Endothelial cell of umbilical vein (primary cell): ENCODE results near the gene TEX11. TPM values are rescaled to one million over a fixed set of nuclear protein-coding genes. Genes with fewer than 3 reads are reported as not detected.

Experiments used
- BruUV-seq: library from RNA; stranded (reverse); fragments of 400-500 nt; replicated peaks from 2 replicates; lab custom pipeline; 2021; lab: Mats Ljungman, UMichigan
- CTCF ChIA-PET: fragments of 300-600, 350-600 bp; sonication (Branson Sonifier 250); formaldehyde crosslinking; loops from one replicate; lab custom pipeline; 2021; ENCODE audit warnings: antibody characterized with exemption, inconsistent platforms; lab: Charles Lee
- POLR2A ChIA-PET: fragments of 300-600, 350-600 bp; sonication (Branson Sonifier 250); formaldehyde crosslinking; loops from one replicate; lab custom pipeline; 2021; ENCODE audit warnings: antibody characterized with exemption, inconsistent platforms; lab: Charles Lee
- DNase-seq: peaks from one replicate; pipeline ENCODE4 v3.0.0-alpha.2; 2011; ENCODE audit warnings: low read depth, low spot score
- FAIRE-seq: peaks from 2 replicates; lab custom pipeline; 2011; peaks lifted over from hg19 to GRCh38; lab: Jason Lieb, UNC
- H2AFZ ChIP-seq: 2 replicates; pipeline ENCODE4 v1.6.0; 2012; ENCODE audit warnings: low read depth, low read length, control low read depth, inconsistent platforms
- H3K27ac ChIP-seq: 2 replicates; pipeline ENCODE4 v1.5.1; 2011; ENCODE audit warnings: low read depth, mild to moderate bottlenecking, control low read depth, low read length, moderate library complexity; ENCODE audit not compliant: insufficient read depth
- H3K27me3 ChIP-seq, 2 experiments: 2 replicates each; pipeline versions ENCODE4 v1.6.0 to v1.6.1; 2011; ENCODE audit warnings: low read length in 2 of 2, mixed read lengths in 1 of 2; ENCODE audit not compliant: control insufficient read depth in 2 of 2, insufficient read depth in 2 of 2
- H3K36me3 ChIP-seq, 2 experiments: 2 replicates in 1 of 2; 3 replicates in 1 of 2; pipeline ENCODE4 v1.5.1; 2011; ENCODE audit warnings: low read length in 2 of 2, mild to moderate bottlenecking in 1 of 2, moderate library complexity in 1 of 2; ENCODE audit not compliant: control insufficient read depth in 2 of 2, insufficient read depth in 2 of 2; ENCODE audit errors: extremely low read depth in 1 of 2
- H3K4me1 ChIP-seq: 3 replicates; pipeline ENCODE4 v1.5.1; 2011; ENCODE audit warnings: mild to moderate bottlenecking, low read length; ENCODE audit not compliant: control insufficient read depth, insufficient read depth; ENCODE audit errors: extremely low read depth
- H3K4me2 ChIP-seq: 2 replicates; pipeline ENCODE4 v1.6.1; 2011; ENCODE audit warnings: low read length, control low read depth, mixed read lengths; ENCODE audit not compliant: insufficient read depth
- H3K4me3 ChIP-seq, 3 experiments: fragments of 200-600 bp in 1 of 3; sonication (generic), shearing (Covaris generic) in 1 of 3; replicated peaks in 1 of 3; 2 replicates each; pipeline ENCODE4 v1.5.1; 2011 to 2016; ENCODE audit warnings: control low read depth in 3 of 3, low read length in 3 of 3, mild to moderate bottlenecking in 2 of 3, inconsistent platforms in 1 of 3, low read depth in 1 of 3, moderate library complexity in 1 of 3; ENCODE audit not compliant: insufficient read depth in 1 of 3
- H3K79me2 ChIP-seq: 2 replicates; pipeline ENCODE4 v1.6.0; 2012; ENCODE audit warnings: low read length, inconsistent platforms; ENCODE audit not compliant: control insufficient read depth, insufficient read depth
- H3K9ac ChIP-seq: replicated peaks from 2 replicates; pipeline ENCODE3; 2011; ENCODE audit warnings: low read length, control low read depth; ENCODE audit not compliant: insufficient read depth; ENCODE audit errors: extremely low read depth
- H3K9me1 ChIP-seq: replicated peaks from 3 replicates; pipeline ENCODE4 v1.6.0; 2011; ENCODE audit warnings: mild to moderate bottlenecking, low read length; ENCODE audit not compliant: control insufficient read depth, insufficient read depth; ENCODE audit errors: extremely low read depth
- H3K9me3 ChIP-seq: replicated peaks from 2 replicates; pipeline ENCODE4 v1.5.1; 2012; ENCODE audit warnings: low read length, inconsistent platforms; ENCODE audit not compliant: control insufficient read depth, insufficient read depth
- H4K20me1 ChIP-seq: replicated peaks from 2 replicates; pipeline ENCODE3; 2011; ENCODE audit warnings: mild to moderate bottlenecking, low read length; ENCODE audit not compliant: control insufficient read depth, insufficient read depth; ENCODE audit errors: extremely low read depth
- CTCF ChIP-seq, 2 donors: IDR thresholded peaks; 1 replicate in 1 of 2; 2 replicates in 1 of 2; pipeline ENCODE4 v1.5.1; 2011; ENCODE audit warnings: low read length in 2 of 2, mild to moderate bottlenecking in 2 of 2, moderate library complexity in 2 of 2, control low read depth in 1 of 2, inconsistent platforms in 1 of 2, low read depth in 1 of 2; ENCODE audit not compliant: insufficient read depth in 1 of 2; ENCODE audit errors: extremely low read depth in 1 of 2
- EZH2 ChIP-seq: IDR thresholded peaks from 2 replicates; pipeline ENCODE4 v1.6.1; 2012; ENCODE audit warnings: borderline replicate concordance, low read depth, mild to moderate bottlenecking, moderate library complexity, low read length, inconsistent platforms; ENCODE audit not compliant: severe bottlenecking
- FOS ChIP-seq: IDR thresholded peaks from 2 replicates; pipeline ENCODE4 v1.6.1; 2011; ENCODE audit warnings: mild to moderate bottlenecking, low read length, moderate library complexity, borderline replicate concordance; ENCODE audit not compliant: insufficient read depth
- GATA2 ChIP-seq: IDR thresholded peaks from 2 replicates; pipeline ENCODE4 v1.7.0; 2011; ENCODE audit warnings: low read depth, mild to moderate bottlenecking, moderate library complexity, mixed read lengths, low read length; ENCODE audit not compliant: insufficient read length, insufficient read depth
- JUN ChIP-seq: IDR thresholded peaks from 2 replicates; pipeline ENCODE4 v1.6.1; 2011; ENCODE audit warnings: borderline replicate concordance, low read depth; ENCODE audit not compliant: insufficient read length, insufficient read depth
- MYC ChIP-seq: IDR thresholded peaks from one replicate; pipeline ENCODE4 v1.6.1; 2011; ENCODE audit warnings: mild to moderate bottlenecking, low read depth, low read length
- POLR2A ChIP-seq: IDR thresholded peaks from 2 replicates; pipeline ENCODE4 v1.6.1; 2012; ENCODE audit warnings: low read depth, mild to moderate bottlenecking, control low read depth, low read length
- POLR2AphosphoS5 ChIP-seq: IDR thresholded peaks from 2 replicates; pipeline ENCODE4 v1.6.1; 2012; ENCODE audit warnings: low read depth, mild to moderate bottlenecking, control low read depth, low read length, moderate library complexity; ENCODE audit not compliant: insufficient read depth
- dilution Hi-C: fragments of 300-500 bp; cut with MboI; formaldehyde crosslinking; loops from one replicate; pipeline ENCODE4 v1.15.0; 2019; ENCODE audit warnings: low sequenced_read_pairs; ENCODE audit not compliant: extremely low pct_ligation_motif_present
- intact Hi-C: fragments of 100-400 bp; cut with micrococcal nuclease; formaldehyde crosslinking; loops from one replicate; pipeline ENCODE4 v1.10.0; 2022
- polyA plus RNA-seq, 4 experiments: library from polyadenylated mRNA; depleted of rRNA in 3 of 4; stranded (reverse) in 3 of 4; unstranded in 1 of 4; fragments of >200 nt; gene quantifications; 2 replicates each; pipeline versions ENCODE4 v1.2.1 to v1.2.3, GENCODE V29; 2011 to 2012; ENCODE audit warnings: missing spikeins in 1 of 4
- total RNA-seq: library from RNA; stranded (reverse); gene quantifications from 2 replicates; pipeline ENCODE4 v1.2.3, GENCODE V29; 2021
- TF ChIP-seq, protein P1 (sequence below): IDR thresholded peaks from 2 replicates; pipeline ENCODE4 v1.6.1; 2011; ENCODE audit not compliant: insufficient read depth, insufficient read length

Gene TEX11
- total and polyA plus RNA-seq, 2 donors (not counting 3 experiments of a cell fraction or from before 2014, with no cell fraction given), result not detected

GRCh38 chrX:70774223-70774622 is 134.3 kb downstream of the TEX11 start:
- Histone ChIP-seq H3K9ac (no peak overlapping the region), H3K9me1 (no peaks in the 10 kb centered on the region), H3K4me3 (no peak overlapping the region), H3K79me2 (no peaks in the 10 kb centered on the region), H2AFZ (no peak overlapping the region), H3K4me1 (no peaks in the 10 kb centered on the region), H3K27ac (no peak overlapping the region), H4K20me1 (no peaks in the 10 kb centered on the region), H3K9me3 (no peaks in the 10 kb centered on the region), H3K27me3 (no peaks in the 10 kb centered on the region), H3K4me2 (no peak overlapping the region), H3K36me3 (no peaks in the 10 kb centered on the region)
- DNase-seq, result no peak
- CTCF ChIA-PET, result no interaction called here
- BruUV-seq, result no TSS peak
- TF ChIP-seq EZH2, result no peak
- TF ChIP-seq FOS, result no peak
- no peak for TF ChIP-seq MYC
- TF ChIP-seq POLR2A, result no peak
- no peak for TF ChIP-seq JUN
- TF ChIP-seq POLR2AphosphoS5, result no peak
- TF ChIP-seq, protein P1, sequence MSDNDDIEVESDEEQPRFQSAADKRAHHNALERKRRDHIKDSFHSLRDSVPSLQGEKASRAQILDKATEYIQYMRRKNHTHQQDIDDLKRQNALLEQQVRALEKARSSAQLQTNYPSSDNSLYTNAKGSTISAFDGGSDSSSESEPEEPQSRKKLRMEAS, result no peak
- no peak for TF ChIP-seq GATA2
- no peak for TF ChIP-seq CTCF (IDR thresholded peaks at IDR 0.05; ENCODE audit: extremely low read depth in 1 of 2, insufficient read depth in 1 of 2, low read depth in 1 of 2, low read length in 2 of 2)
- intact Hi-C loops (no loop called here), dilution Hi-C loops (no loop called here)
- no peak for FAIRE-seq
- POLR2A ChIA-PET, result no interaction called here
